ENCODE data around the gene SH3BGRL. TPM values are rescaled to one million over a fixed set of nuclear protein-coding genes. Genes with fewer than 3 reads are reported as not detected.
"Not testable (repeated sequence)": the region's sequence is repeated elsewhere in the genome, so short reads cannot be mapped to it uniquely, and the experiment has no call there.

Gene SH3BGRL
- total and polyA plus RNA-seq, 10 donors, result 132 to 280 (median 193) TPM

GRCh38 chrX:81305240-81305639 lies 103.3 kb downstream of the SH3BGRL start:
- intact Hi-C loops (cut with DNase I; ENCODE audit: low total_unique reads), result no loop called here
- no peak for DNase-seq
- H3K27ac ChIP-seq, result no peak overlapping the region
- no peaks in the 10 kb centered on the region for H3K4me1 ChIP-seq
- TF ChIP-seq, protein P1, sequence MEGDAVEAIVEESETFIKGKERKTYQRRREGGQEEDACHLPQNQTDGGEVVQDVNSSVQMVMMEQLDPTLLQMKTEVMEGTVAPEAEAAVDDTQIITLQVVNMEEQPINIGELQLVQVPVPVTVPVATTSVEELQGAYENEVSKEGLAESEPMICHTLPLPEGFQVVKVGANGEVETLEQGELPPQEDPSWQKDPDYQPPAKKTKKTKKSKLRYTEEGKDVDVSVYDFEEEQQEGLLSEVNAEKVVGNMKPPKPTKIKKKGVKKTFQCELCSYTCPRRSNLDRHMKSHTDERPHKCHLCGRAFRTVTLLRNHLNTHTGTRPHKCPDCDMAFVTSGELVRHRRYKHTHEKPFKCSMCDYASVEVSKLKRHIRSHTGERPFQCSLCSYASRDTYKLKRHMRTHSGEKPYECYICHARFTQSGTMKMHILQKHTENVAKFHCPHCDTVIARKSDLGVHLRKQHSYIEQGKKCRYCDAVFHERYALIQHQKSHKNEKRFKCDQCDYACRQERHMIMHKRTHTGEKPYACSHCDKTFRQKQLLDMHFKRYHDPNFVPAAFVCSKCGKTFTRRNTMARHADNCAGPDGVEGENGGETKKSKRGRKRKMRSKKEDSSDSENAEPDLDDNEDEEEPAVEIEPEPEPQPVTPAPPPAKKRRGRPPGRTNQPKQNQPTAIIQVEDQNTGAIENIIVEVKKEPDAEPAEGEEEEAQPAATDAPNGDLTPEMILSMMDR (IDR thresholded peaks at IDR 0.05 in 8 of 11, conservative IDR thresholded peaks at IDR 0.05 in 3 of 11), result no peak
- TF ChIP-seq POLR2AphosphoS5 (IDR thresholded peaks at IDR 0.05) (no peak), POLR2A (IDR thresholded peaks at IDR 0.05) (no peak)
- no peaks in the 10 kb centered on the region for H3K9me3 ChIP-seq
- H3K4me3 ChIP-seq, result no peak overlapping the region
- H3K36me3 ChIP-seq, result no peaks in the 10 kb centered on the region
- 59 to 100% (median 93%) methylated on average over 1 of the region's 1 CpG for WGBS, 5 donors
- H3K27me3 ChIP-seq (replicated peaks in 1 of 7), result no peaks in the 10 kb centered on the region

- no peaks in the 10 kb centered on the region for H3K4me1 ChIP-seq
- intact Hi-C loops (cut with DNase I; ENCODE audit: low total_unique reads), result no loop called here
- TF ChIP-seq, protein P1 (IDR thresholded peaks at IDR 0.05 in 8 of 11, conservative IDR thresholded peaks at IDR 0.05 in 3 of 11), result no peak
- TF ChIP-seq POLR2A (IDR thresholded peaks at IDR 0.05) (no peak), POLR2AphosphoS5 (IDR thresholded peaks at IDR 0.05) (no peak)
- no peak for DNase-seq
- no peak overlapping the region for H3K27ac ChIP-seq
- WGBS, 5 donors, result 68 to 86% (median 80%) methylated on average over 5 to 7 of the region's 7 CpGs
- H3K27me3 ChIP-seq (replicated peaks in 1 of 7), result no peaks in the 10 kb centered on the region
- peaks cover 0 to 6% (median 0%) of the 10 kb centered on the region in 8 donors for H3K9me3 ChIP-seq
- no peak overlapping the region for H3K4me3 ChIP-seq
- H3K36me3 ChIP-seq, result no peaks in the 10 kb centered on the region
Observed at GRCh38 chrX:81308086-81308829, 106.4 kb downstream of the SH3BGRL start.

DNA sequence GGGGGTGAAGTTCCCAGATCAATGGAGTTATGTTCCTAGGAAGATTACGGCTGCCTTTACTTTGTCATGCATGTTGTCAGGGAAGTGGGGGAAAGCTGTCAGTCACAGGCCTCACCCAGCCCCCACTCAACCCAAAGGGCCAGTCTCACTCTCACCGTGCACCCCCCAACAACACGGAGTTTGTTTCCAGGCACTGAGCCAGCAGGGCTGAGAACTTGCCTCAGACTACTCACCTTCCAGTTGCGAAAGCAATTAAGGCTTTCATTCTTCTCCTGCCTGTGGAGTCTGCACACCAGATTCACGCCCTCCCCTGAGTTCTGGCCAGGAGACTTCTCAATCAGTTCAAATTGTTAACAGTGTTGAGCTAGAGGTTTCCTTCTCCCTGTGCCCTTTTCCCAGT lies 114.3 kb downstream of the SH3BGRL start:
- H3K4me1 ChIP-seq, result no peaks in the 10 kb centered on the region
- intact Hi-C loops (cut with DNase I; ENCODE audit: low total_unique reads), result no loop called here
- WGBS, 5 donors, result 68 to 100% (median 84%) methylated on average over 1 to 5 of the region's 5 CpGs
- no peak for TF ChIP-seq POLR2A (IDR thresholded peaks at IDR 0.05)
- TF ChIP-seq POLR2AphosphoS5 (IDR thresholded peaks at IDR 0.05), result no peak
- TF ChIP-seq, protein P1 (IDR thresholded peaks at IDR 0.05 in 8 of 11, conservative IDR thresholded peaks at IDR 0.05 in 3 of 11), result no peak
- peaks cover 0 to 5% (median 0%) of the 10 kb centered on the region in 6 donors for H3K36me3 ChIP-seq
- no peak for DNase-seq
- H3K4me3 ChIP-seq, result no peak overlapping the region
- H3K9me3 ChIP-seq, result peaks cover 0 to 6% (median 0%) of the 10 kb centered on the region in 8 donors
- H3K27ac ChIP-seq, result no peak overlapping the region
- no peaks in the 10 kb centered on the region for H3K27me3 ChIP-seq (replicated peaks in 1 of 7)

DNA sequence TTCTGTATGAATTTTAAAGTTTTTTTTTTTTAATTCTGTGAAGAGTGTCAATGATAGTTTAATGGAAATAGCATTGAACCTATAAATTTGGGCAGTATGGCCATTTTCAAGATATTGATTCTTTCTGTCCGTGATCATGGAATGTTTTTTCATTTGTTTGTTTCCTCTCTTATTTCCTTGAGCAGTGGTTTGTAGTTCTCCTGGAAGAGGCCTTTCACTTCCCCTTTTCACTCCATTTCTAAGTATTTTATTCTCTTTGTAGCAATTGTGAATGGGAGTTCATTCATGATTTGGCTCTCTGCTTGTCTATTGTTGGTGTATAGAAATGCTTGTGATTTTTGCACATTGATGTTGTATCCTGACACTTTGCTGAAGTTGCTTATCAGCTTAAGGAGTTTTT lies 129.8 kb downstream of the SH3BGRL start:
- intact Hi-C loops (cut with DNase I; ENCODE audit: low total_unique reads), result not testable (repeated sequence)

More for the DNA sequence above, 129.8 kb downstream of the SH3BGRL start:
- H3K27me3 ChIP-seq (replicated peaks in 1 of 7); H3K36me3 ChIP-seq; H3K4me1 ChIP-seq; DNase-seq; H3K4me3 ChIP-seq; H3K27ac ChIP-seq: not testable (repeated sequence)
- peaks cover 0 to 14% (median 8%) of the 10 kb centered on the region in 8 donors for H3K9me3 ChIP-seq
- WGBS, 5 donors, result 52 to 79% (median 60%) methylated on average over 1 of the region's 1 CpG

Measured in spleen (tissue), 11 donors.